Esophagus (tissue), 2 donors: Measurements from ENCODE around the gene PAX5. TPM values are rescaled to one million over a fixed set of nuclear protein-coding genes. Genes with fewer than 3 reads are reported as not detected.

Source experiments
- H3K27ac ChIP-seq, 2 donors: one replicate each; pipeline ENCODE4 v1.5.1; 2013; ENCODE audit warnings: low read depth in 2 of 2, mild to moderate bottlenecking in 2 of 2, inconsistent platforms in 1 of 2, low read length in 1 of 2, moderate library complexity in 1 of 2
- H3K27me3 ChIP-seq, 2 donors: one replicate each; pipeline ENCODE4 v1.6.1; 2013; ENCODE audit warnings: low read length in 2 of 2, control low read depth in 1 of 2, mild to moderate bottlenecking in 1 of 2; ENCODE audit not compliant: insufficient read depth in 2 of 2, control insufficient read depth in 1 of 2
- H3K36me3 ChIP-seq, 2 donors: one replicate each; pipeline ENCODE4 v1.6.1; 2013; ENCODE audit warnings: low read length in 1 of 2; ENCODE audit not compliant: control insufficient read depth in 2 of 2, insufficient read depth in 2 of 2
- H3K4me1 ChIP-seq, 2 donors: one replicate each; pipeline ENCODE4 v1.6.1; 2013; ENCODE audit warnings: low read length in 1 of 2; ENCODE audit not compliant: control insufficient read depth in 2 of 2, insufficient read depth in 2 of 2
- H3K4me3 ChIP-seq, 2 donors: one replicate each; pipeline ENCODE4 v1.5.1; 2013; ENCODE audit warnings: low read length in 2 of 2, mild to moderate bottlenecking in 2 of 2, low read depth in 1 of 2, moderate library complexity in 1 of 2
- H3K9me3 ChIP-seq, 2 donors: one replicate each; pipeline ENCODE4 v1.6.1; 2013; ENCODE audit warnings: mild to moderate bottlenecking in 2 of 2, low read depth in 1 of 2, low read length in 1 of 2, moderate library complexity in 1 of 2; ENCODE audit not compliant: control insufficient read depth in 2 of 2, insufficient read depth in 1 of 2
- WGBS, 2 donors: extraction: QIAGEN DNeasy Blood & Tissue Kit; methylation state at CpG; one replicate each; pipeline ENCODE4 v1.1.7; 2013; 5-methylcytosine and 5-hydroxymethylcytosine counted together
- polyA plus RNA-seq, 2 donors: library from polyadenylated mRNA; stranded (reverse); fragments of 200-250 nt; gene quantifications; one replicate each; pipeline ENCODE4 v1.2.3, GENCODE V29; 2013
- donor health status: healthy with polysubstance abuse.
- donor health status: Bipolar disorder and iron deficiency.

Gene PAX5
- polyA plus RNA-seq, 2 donors = 0.02 to 0.10 TPM

GRCh38 chr9:36802201-36802920 is 231.7 kb downstream of the PAX5 start:
- Histone ChIP-seq H3K4me3 (no peak overlapping the region), H3K27me3 (no peaks in the 10 kb centered on the region), H3K36me3 (no peaks in the 10 kb centered on the region), H3K27ac (no peak overlapping the region), H3K9me3 (peaks cover 0 to 3% of the 10 kb centered on the region in 2 donors), H3K4me1 (peaks cover 0 to 2% of the 10 kb centered on the region in 2 donors)
- WGBS, 2 donors = 32 to 39% methylated on average over 15 of the region's 15 CpGs

- Histone ChIP-seq H3K27ac (no peak overlapping the region), H3K4me3 (no peak overlapping the region), H3K27me3 (no peaks in the 10 kb centered on the region)
Observed at GRCh38 chr9:36800455-36800854, 233.6 kb downstream of the PAX5 start.

GRCh38 chr9:36798350-36799065 is 235.6 kb downstream of the PAX5 start:
- no peaks in the 10 kb centered on the region for H3K27me3 ChIP-seq
- peaks cover 0 to 2% of the 10 kb centered on the region in 2 donors for H3K4me1 ChIP-seq
- H3K9me3 ChIP-seq = peaks cover 0 to 5% of the 10 kb centered on the region in 2 donors
- H3K27ac ChIP-seq = no peak overlapping the region
- WGBS, 2 donors = 60 to 75% methylated on average over 6 of the region's 6 CpGs
- H3K36me3 ChIP-seq = no peaks in the 10 kb centered on the region
- no peak overlapping the region for H3K4me3 ChIP-seq

More at GRCh38 chr9:36800455-36800854, 233.6 kb downstream of the PAX5 start:
- H3K4me1 ChIP-seq = peaks cover 0 to 2% of the 10 kb centered on the region in 2 donors
- peaks cover 0 to 3% of the 10 kb centered on the region in 2 donors for H3K9me3 ChIP-seq
- H3K36me3 ChIP-seq = no peaks in the 10 kb centered on the region
- 65 to 74% methylated on average over 3 of the region's 3 CpGs for WGBS, 2 donors

- no peak overlapping the region for H3K4me3 ChIP-seq
- WGBS, 2 donors = 86 to 88% methylated on average over 17 of the region's 17 CpGs
- H3K36me3 ChIP-seq = no peaks in the 10 kb centered on the region
- peaks cover 0 to 2% of the 10 kb centered on the region in 2 donors for H3K4me1 ChIP-seq
- no peak overlapping the region for H3K27ac ChIP-seq
- H3K9me3 ChIP-seq = peaks cover 0 to 9% of the 10 kb centered on the region in 2 donors
- H3K27me3 ChIP-seq = peaks cover 0 to 2% of the 10 kb centered on the region in 2 donors
Observed at GRCh38 chr9:36797471-36798220, 236.4 kb downstream of the PAX5 start.

GRCh38 chr9:36796671-36797419 is 237.2 kb downstream of the PAX5 start:
- WGBS, 2 donors = 61 to 81% methylated on average over 5 of the region's 5 CpGs
- peaks cover 0 to 2% of the 10 kb centered on the region in 2 donors for H3K4me1 ChIP-seq
- H3K27me3 ChIP-seq = peaks cover 0 to 2% of the 10 kb centered on the region in 2 donors
- peaks cover 0 to 9% of the 10 kb centered on the region in 2 donors for H3K9me3 ChIP-seq
- no peak overlapping the region for H3K27ac ChIP-seq
- H3K36me3 ChIP-seq = no peaks in the 10 kb centered on the region
- H3K4me3 ChIP-seq = no peak overlapping the region

GRCh38 chr9:36794461-36794860 is 239.6 kb downstream of the PAX5 start:
- H3K4me3 ChIP-seq = no peak overlapping the region
- H3K27ac ChIP-seq = no peak overlapping the region
- peaks cover 0 to 9% of the 10 kb centered on the region in 2 donors for H3K9me3 ChIP-seq
- H3K27me3 ChIP-seq = peaks cover 0 to 2% of the 10 kb centered on the region in 2 donors
- no peaks in the 10 kb centered on the region for H3K4me1 ChIP-seq
- no peaks in the 10 kb centered on the region for H3K36me3 ChIP-seq
- 77 to 78% methylated on average over 5 of the region's 5 CpGs for WGBS, 2 donors

- Histone ChIP-seq H3K27ac (no peak overlapping the region), H3K27me3 (peaks cover 0 to 2% of the 10 kb centered on the region in 2 donors), H3K36me3 (no peaks in the 10 kb centered on the region), H3K4me3 (no peak overlapping the region), H3K4me1 (no peaks in the 10 kb centered on the region), H3K9me3 (peaks cover 0 to 9% of the 10 kb centered on the region in 2 donors)
- 74 to 76% methylated on average over 2 of the region's 2 CpGs for WGBS, 2 donors
Observed at GRCh38 chr9:36793277-36793676, 240.8 kb downstream of the PAX5 start.

GRCh38 chr9:36791222-36791950 is 242.7 kb downstream of the PAX5 start:
- Histone ChIP-seq H3K36me3 (no peaks in the 10 kb centered on the region), H3K4me1 (no peaks in the 10 kb centered on the region), H3K27ac (no peak overlapping the region), H3K9me3 (peaks cover 0 to 7% of the 10 kb centered on the region in 2 donors), H3K4me3 (no peak overlapping the region), H3K27me3 (peaks cover 0 to 2% of the 10 kb centered on the region in 2 donors)
- WGBS, 2 donors = 63 to 65% methylated on average over 9 of the region's 9 CpGs
